GM12878 (cell line): ENCODE results near the gene ERC1. TPM values are rescaled to one million over a fixed set of nuclear protein-coding genes. Genes with fewer than 3 reads are reported as not detected.

Experiments used
- ATAC-seq: fragments of 200-7000 bp; cut with Tn5 transposase; 3 replicates; pipeline ENCODE4 v1.9.1; 2020; ENCODE audit warnings: mild to moderate bottlenecking, moderate library complexity
- BruUV-seq: library from RNA; stranded (reverse); fragments of 400-500 nt; replicated peaks from 2 replicates; lab custom pipeline; 2021; lab: Mats Ljungman, UMichigan
- CTCF ChIA-PET: fragments of 300-600 bp; sonication (Branson Sonifier 250); formaldehyde crosslinking; extraction: SDS; loops from one replicate; lab custom pipeline; 2021; ENCODE audit warnings: inconsistent platforms; lab: Yijun Ruan, JAX
- POLR2A ChIA-PET: fragments of 350-600 bp; formaldehyde crosslinking; extraction: SDS; loops from one replicate; lab custom pipeline; 2021; ENCODE audit warnings: inconsistent platforms; lab: Charles Lee
- RAD21 ChIA-PET: fragments of 300-600 bp; sonication (Branson Sonifier 250); formaldehyde crosslinking; loops from one replicate; lab custom pipeline; 2023; ENCODE audit warnings: antibody characterized with exemption; ENCODE audit not compliant: unreplicated experiment; lab: Charles Lee
- SMC1A ChIA-PET: fragments of 300-600 bp; sonication (Branson Sonifier 250); formaldehyde crosslinking; loops from one replicate; lab custom pipeline; 2023; ENCODE audit not compliant: unreplicated experiment, uncharacterized antibody; lab: Charles Lee
- DNase-seq: peaks from one replicate; pipeline ENCODE4 v3.0.0-alpha.2; 2011; ENCODE audit warnings: low read depth, low spot score
- FAIRE-seq: peaks from 3 replicates; lab custom pipeline; 2011; peaks lifted over from hg19 to GRCh38; lab: Jason Lieb, UNC
- H2AFZ ChIP-seq: 2 replicates; pipeline ENCODE4 v1.6.0; 2011; ENCODE audit warnings: low read depth, low read length, control low read depth; ENCODE audit not compliant: control insufficient read depth
- H3K27ac ChIP-seq: 2 replicates; pipeline ENCODE4 v1.5.1; 2011; ENCODE audit warnings: control low read depth; ENCODE audit not compliant: control insufficient read depth, insufficient read depth
- H3K27me3 ChIP-seq, 2 experiments: replicated peaks in 1 of 2; 2 replicates each; pipeline versions ENCODE4 v1.6.0 to v1.6.1; 2011; ENCODE audit warnings: low read length in 1 of 2; ENCODE audit not compliant: control insufficient read depth in 2 of 2, insufficient read depth in 2 of 2
- H3K36me3 ChIP-seq, 2 experiments: 2 replicates each; pipeline ENCODE4 v1.5.1; 2011; ENCODE audit warnings: low read length in 1 of 2; ENCODE audit not compliant: control insufficient read depth in 2 of 2, insufficient read depth in 2 of 2
- H3K4me1 ChIP-seq: 2 replicates; pipeline ENCODE4 v1.6.1; 2011; ENCODE audit warnings: mild to moderate bottlenecking, low read length, moderate library complexity, mixed read lengths; ENCODE audit not compliant: control insufficient read depth, insufficient read depth
- H3K4me2 ChIP-seq: 2 replicates; pipeline ENCODE4 v1.6.0; 2011; ENCODE audit warnings: control low read depth; ENCODE audit not compliant: control insufficient read depth, insufficient read depth
- H3K4me3 ChIP-seq: fragments of 200-600 bp; sonication (generic); 2 replicates; pipeline ENCODE4 v1.5.1; 2016
- H3K79me2 ChIP-seq: 2 replicates; pipeline ENCODE4 v1.6.0; 2011; ENCODE audit warnings: low read length; ENCODE audit not compliant: control insufficient read depth, insufficient read depth
- H3K9ac ChIP-seq: 2 replicates; pipeline ENCODE4 v1.8.0; 2011; ENCODE audit warnings: low read length, control low read depth, mixed read lengths; ENCODE audit not compliant: control insufficient read depth, insufficient read depth
- H3K9me3 ChIP-seq: replicated peaks from 3 replicates; pipeline ENCODE4 v1.5.1; 2011; ENCODE audit warnings: mild to moderate bottlenecking, low read length; ENCODE audit not compliant: control insufficient read depth, insufficient read depth
- H4K20me1 ChIP-seq: 2 replicates; pipeline ENCODE4 v1.6.0; 2011; ENCODE audit not compliant: control insufficient read depth, insufficient read depth
- BRCA1 ChIP-seq: IDR thresholded peaks from 2 replicates; pipeline ENCODE4 v1.6.1; 2011; ENCODE audit warnings: low read depth, low read length, improper control_type of control experiment
- CREB1 ChIP-seq: IDR thresholded peaks from 2 replicates; pipeline ENCODE4 v1.6.1; 2012; ENCODE audit warnings: low read depth, mild to moderate bottlenecking, inconsistent platforms
- EP300 ChIP-seq, 2 experiments: fragments of 150-350 bp in 1 of 2; IDR thresholded peaks; 2 replicates each; pipeline ENCODE4 v1.6.1; 2011 to 2012; ENCODE audit warnings: low read depth in 2 of 2, low read length in 2 of 2, borderline replicate concordance in 1 of 2, improper control_type of control experiment in 1 of 2, inconsistent platforms in 1 of 2; ENCODE audit not compliant: control insufficient read depth in 1 of 2
- POU2F2 ChIP-seq: IDR thresholded peaks from 3 replicates; pipeline ENCODE4 v1.6.1; 2011; ENCODE audit warnings: low read depth, mild to moderate bottlenecking, low read length, borderline replicate concordance
- ZNF24 ChIP-seq: fragments of 450-650 bp; IDR thresholded peaks from 2 replicates; pipeline ENCODE4 v1.6.1; 2017; ENCODE audit warnings: antibody characterized with exemption, mild to moderate bottlenecking
- WGBS: methylation state at CpG from one replicate; pipeline ENCODE4 v1.1.6; 2016; ENCODE audit warnings: low lambda C conversion rate; ENCODE audit not compliant: insufficient replicate concordance, insufficient coverage; ENCODE audit errors: missing lambda C conversion rate; 5-methylcytosine and 5-hydroxymethylcytosine counted together
- in situ Hi-C: fragments of 300-500 bp; cut with MboI; formaldehyde crosslinking; loops from 9 replicates; pipeline ENCODE4 v1.14.3; 2018; ENCODE audit warnings: mixed read lengths
- intact Hi-C: fragments of 100-400 bp; cut with micrococcal nuclease; formaldehyde crosslinking; loops from one replicate; pipeline ENCODE4 v1.14.2; 2022; ENCODE audit not compliant: unreplicated experiment
- polyA plus RNA-seq, 11 experiments: library from polyadenylated mRNA; depleted of rRNA in 4 of 11; unstranded in 6 of 11; stranded (reverse) in 5 of 11; fragments of >200 nt; fragmentation: Nextera tagmentation in 4 of 11; fragmentation: Illumina TruSeq in 1 of 11; extraction: Ambion mirVana in 4 of 11; extraction: Trizol in 1 of 11; gene quantifications; 1 replicate in 1 of 11; 2 replicates in 10 of 11; pipeline versions ENCODE4 v1.2.1 to v1.2.3, GENCODE V29; 2011 to 2016; ENCODE audit warnings: inconsistent platforms in 2 of 11, missing spikeins in 2 of 11, low read depth in 1 of 11
- total RNA-seq, 4 experiments: library from RNA; depleted of rRNA in 3 of 4; stranded (reverse); fragments of >200 nt in 3 of 4; fragmentation: Illumina TruSeq in 1 of 4; extraction: Trizol in 1 of 4; gene quantifications; 2 replicates each; pipeline versions ENCODE4 v1.2.1 to v1.2.3, GENCODE V29; 2013 to 2021
- TF ChIP-seq, protein P1 (sequence below): fragments of 450-650 bp; IDR thresholded peaks from 2 replicates; pipeline ENCODE4 v1.6.1; 2017; ENCODE audit warnings: borderline replicate concordance
- TF ChIP-seq, protein P2 (sequence below): fragments of 450-650 bp; formaldehyde crosslinking; IDR thresholded peaks from 2 replicates; pipeline ENCODE4 v1.4.0; 2022; ENCODE audit warnings: mild to moderate bottlenecking, moderate library complexity
- TF ChIP-seq, protein P3 (sequence below): fragments of 450-650 bp; IDR thresholded peaks from 2 replicates; pipeline ENCODE4 v1.6.1; 2016; ENCODE audit warnings: mild to moderate bottlenecking
- TF ChIP-seq, protein P4 (sequence below): fragments of 450-650 bp; IDR thresholded peaks from 2 replicates; pipeline ENCODE4 v1.6.1; 2016; ENCODE audit warnings: mild to moderate bottlenecking, moderate library complexity, borderline replicate concordance

Gene ERC1
- total and polyA plus RNA-seq, 10 of the 15 experiments (the other 5 are each of a cell fraction or from before 2014, with no cell fraction given) = 0.75 to 8.0 (median 5.0) TPM

DNA sequence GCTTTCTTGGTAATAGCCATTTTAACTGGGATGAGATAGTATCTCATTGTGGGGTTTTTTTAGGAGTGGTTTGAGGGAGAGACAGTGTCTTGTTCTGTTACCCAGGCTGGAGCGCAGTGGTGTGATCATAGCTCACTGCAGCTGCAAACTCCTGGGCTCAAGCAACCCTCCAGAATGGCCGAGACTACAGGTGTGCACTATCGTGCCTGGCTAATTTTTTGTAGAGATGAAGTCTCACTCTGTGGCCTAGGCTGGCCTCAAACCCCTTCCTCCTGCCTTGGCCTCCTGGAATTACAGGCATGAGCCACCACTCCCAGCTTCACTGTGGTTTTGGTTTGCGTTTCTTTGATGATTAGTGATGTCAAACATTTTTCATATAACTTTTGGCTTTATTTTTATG is 293.6 kb downstream of the ERC1 start:
- ChIA-PET SMC1A (no interaction called here), RAD21 (interaction anchor here (1.6 kb wide), 1 partner anchor 299 kb away, joined by 4 read pairs; no protein-coding TSS in a partner anchor), CTCF (no interaction called here)
- no TSS peak for BruUV-seq
- Histone ChIP-seq H3K36me3 (no peaks in the 10 kb centered on the region), H3K27ac (no peak overlapping the region), H2AFZ (no peak overlapping the region), H4K20me1 (no peaks in the 10 kb centered on the region), H3K4me3 (no peak overlapping the region), H3K79me2 (no peaks in the 10 kb centered on the region), H3K9me3 (no peaks in the 10 kb centered on the region)
- FAIRE-seq = no peak
- in situ Hi-C loops = no loop called here
- WGBS = 49% methylated on average over 4 of the region's 4 CpGs
- TF ChIP-seq, protein P1, sequence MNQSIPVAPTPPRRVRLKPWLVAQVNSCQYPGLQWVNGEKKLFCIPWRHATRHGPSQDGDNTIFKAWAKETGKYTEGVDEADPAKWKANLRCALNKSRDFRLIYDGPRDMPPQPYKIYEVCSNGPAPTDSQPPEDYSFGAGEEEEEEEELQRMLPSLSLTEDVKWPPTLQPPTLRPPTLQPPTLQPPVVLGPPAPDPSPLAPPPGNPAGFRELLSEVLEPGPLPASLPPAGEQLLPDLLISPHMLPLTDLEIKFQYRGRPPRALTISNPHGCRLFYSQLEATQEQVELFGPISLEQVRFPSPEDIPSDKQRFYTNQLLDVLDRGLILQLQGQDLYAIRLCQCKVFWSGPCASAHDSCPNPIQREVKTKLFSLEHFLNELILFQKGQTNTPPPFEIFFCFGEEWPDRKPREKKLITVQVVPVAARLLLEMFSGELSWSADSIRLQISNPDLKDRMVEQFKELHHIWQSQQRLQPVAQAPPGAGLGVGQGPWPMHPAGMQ = no peak
- TF ChIP-seq, protein P2, sequence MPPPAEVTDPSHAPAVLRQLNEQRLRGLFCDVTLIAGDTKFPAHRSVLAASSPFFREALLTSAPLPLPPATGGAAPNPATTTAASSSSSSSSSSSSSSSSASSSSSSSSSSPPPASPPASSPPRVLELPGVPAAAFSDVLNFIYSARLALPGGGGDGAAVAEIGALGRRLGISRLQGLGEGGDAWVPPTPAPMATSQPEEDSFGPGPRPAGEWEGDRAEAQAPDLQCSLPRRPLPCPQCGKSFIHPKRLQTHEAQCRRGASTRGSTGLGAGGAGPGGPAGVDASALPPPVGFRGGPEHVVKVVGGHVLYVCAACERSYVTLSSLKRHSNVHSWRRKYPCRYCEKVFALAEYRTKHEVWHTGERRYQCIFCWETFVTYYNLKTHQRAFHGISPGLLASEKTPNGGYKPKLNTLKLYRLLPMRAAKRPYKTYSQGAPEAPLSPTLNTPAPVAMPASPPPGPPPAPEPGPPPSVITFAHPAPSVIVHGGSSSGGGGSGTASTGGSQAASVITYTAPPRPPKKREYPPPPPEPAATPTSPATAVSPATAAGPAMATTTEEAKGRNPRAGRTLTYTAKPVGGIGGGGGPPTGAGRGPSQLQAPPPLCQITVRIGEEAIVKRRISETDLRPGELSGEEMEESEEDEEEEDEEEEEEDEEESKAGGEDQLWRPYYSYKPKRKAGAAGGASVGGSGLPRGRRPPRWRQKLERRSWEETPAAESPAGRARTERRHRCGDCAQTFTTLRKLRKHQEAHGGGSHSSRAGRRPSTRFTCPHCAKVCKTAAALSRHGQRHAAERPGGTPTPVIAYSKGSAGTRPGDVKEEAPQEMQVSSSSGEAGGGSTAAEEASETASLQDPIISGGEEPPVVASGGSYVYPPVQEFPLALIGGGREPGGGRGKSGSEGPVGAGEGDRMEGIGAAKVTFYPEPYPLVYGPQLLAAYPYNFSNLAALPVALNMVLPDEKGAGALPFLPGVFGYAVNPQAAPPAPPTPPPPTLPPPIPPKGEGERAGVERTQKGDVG = no peak
- TF ChIP-seq, protein P3, sequence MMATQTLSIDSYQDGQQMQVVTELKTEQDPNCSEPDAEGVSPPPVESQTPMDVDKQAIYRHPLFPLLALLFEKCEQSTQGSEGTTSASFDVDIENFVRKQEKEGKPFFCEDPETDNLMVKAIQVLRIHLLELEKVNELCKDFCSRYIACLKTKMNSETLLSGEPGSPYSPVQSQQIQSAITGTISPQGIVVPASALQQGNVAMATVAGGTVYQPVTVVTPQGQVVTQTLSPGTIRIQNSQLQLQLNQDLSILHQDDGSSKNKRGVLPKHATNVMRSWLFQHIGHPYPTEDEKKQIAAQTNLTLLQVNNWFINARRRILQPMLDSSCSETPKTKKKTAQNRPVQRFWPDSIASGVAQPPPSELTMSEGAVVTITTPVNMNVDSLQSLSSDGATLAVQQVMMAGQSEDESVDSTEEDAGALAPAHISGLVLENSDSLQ = no peak
- TF ChIP-seq BRCA1 = no peak
- TF ChIP-seq ZNF24 = no peak
- TF ChIP-seq, protein P4, sequence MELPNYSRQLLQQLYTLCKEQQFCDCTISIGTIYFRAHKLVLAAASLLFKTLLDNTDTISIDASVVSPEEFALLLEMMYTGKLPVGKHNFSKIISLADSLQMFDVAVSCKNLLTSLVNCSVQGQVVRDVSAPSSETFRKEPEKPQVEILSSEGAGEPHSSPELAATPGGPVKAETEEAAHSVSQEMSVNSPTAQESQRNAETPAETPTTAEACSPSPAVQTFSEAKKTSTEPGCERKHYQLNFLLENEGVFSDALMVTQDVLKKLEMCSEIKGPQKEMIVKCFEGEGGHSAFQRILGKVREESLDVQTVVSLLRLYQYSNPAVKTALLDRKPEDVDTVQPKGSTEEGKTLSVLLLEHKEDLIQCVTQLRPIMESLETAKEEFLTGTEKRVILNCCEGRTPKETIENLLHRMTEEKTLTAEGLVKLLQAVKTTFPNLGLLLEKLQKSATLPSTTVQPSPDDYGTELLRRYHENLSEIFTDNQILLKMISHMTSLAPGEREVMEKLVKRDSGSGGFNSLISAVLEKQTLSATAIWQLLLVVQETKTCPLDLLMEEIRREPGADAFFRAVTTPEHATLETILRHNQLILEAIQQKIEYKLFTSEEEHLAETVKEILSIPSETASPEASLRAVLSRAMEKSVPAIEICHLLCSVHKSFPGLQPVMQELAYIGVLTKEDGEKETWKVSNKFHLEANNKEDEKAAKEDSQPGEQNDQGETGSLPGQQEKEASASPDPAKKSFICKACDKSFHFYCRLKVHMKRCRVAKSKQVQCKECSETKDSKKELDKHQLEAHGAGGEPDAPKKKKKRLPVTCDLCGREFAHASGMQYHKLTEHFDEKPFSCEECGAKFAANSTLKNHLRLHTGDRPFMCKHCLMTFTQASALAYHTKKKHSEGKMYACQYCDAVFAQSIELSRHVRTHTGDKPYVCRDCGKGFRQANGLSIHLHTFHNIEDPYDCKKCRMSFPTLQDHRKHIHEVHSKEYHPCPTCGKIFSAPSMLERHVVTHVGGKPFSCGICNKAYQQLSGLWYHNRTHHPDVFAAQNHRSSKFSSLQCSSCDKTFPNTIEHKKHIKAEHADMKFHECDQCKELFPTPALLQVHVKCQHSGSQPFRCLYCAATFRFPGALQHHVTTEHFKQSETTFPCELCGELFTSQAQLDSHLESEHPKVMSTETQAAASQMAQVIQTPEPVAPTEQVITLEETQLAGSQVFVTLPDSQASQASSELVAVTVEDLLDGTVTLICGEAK = no peak
- TF ChIP-seq CREB1 = no peak
- TF ChIP-seq POU2F2 = no peak
- TF ChIP-seq EP300 (IDR thresholded peaks at IDR 0.05; ENCODE audit: borderline replicate concordance in 1 of 2, control insufficient read depth in 1 of 2, low read depth in 2 of 2, low read length in 2 of 2) = no peak
- TF ChIP-seq, all 136 proteins: peak for 0
- Histone ChIP-seq H3K4me1 (no peaks in the 10 kb centered on the region), H3K9ac (no peak overlapping the region), H3K4me2 (no peak overlapping the region), H3K27me3 (no peaks in the 10 kb centered on the region)
- ATAC-seq (no peak), DNase-seq (no peak)
- POLR2A ChIA-PET = interaction anchor here (0.6 kb wide), 1 partner anchor 160 kb away, joined by 3 read pairs; no protein-coding TSS in a partner anchor
- intact Hi-C loops = loop anchor here (5.0 kb wide), 1 partner anchor 298 kb away; no protein-coding TSS in a partner anchor
